Erythroblast (primary cell): ENCODE results near the gene SLC25A13.

ENCODE experiments used
- GATA1 ChIP-seq: IDR thresholded peaks from 2 replicates; pipeline ENCODE4 v1.6.1; 2011; ENCODE audit warnings: low read depth, mild to moderate bottlenecking, control low read depth, low read length, moderate library complexity
- POLR2A ChIP-seq: IDR thresholded peaks from 2 replicates; pipeline ENCODE4 v1.6.1; 2011; ENCODE audit warnings: mild to moderate bottlenecking, low read length

DNA sequence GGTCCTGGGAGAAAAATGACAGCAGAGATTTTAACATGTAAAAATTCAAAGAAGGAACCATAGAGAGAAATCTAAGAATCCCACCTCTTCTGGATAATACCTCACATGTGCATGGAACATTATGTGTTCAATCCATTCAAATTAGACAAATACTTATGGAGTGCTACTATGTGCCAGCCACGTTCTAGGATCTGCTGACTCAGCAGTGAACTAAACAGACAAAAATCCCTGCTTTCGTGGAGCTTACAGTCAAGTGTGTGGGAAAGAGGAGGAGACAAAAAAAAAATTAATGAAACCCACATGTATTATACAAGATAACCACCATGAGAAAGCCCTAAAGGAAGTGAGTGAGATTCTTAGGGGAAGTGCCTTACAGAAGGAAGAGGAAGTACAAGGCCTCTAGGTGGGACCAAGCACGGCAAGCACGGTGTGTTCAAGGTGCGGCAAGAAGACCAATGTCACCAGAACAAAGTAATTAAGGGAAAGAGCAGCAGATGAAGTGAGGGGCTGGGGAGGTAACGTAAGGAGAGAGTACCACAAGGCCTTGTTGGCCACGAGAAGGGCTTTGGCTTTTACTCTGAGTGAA, 71.0 kb downstream of the SLC25A13 start:
- TF ChIP-seq POLR2A (no peak), GATA1 (no peak)
